Peyer's patch (tissue), 4 donors: ENCODE data around the gene DNAJC12.

ENCODE experiments used
- POLR2A ChIP-seq, 2 donors: fragments of 450-650 bp; IDR thresholded peaks; one replicate each; pipeline ENCODE4 v1.5.1; 2017; ENCODE audit warnings: antibody characterized with exemption in 2 of 2, mild to moderate bottlenecking in 2 of 2, moderate library complexity in 2 of 2
- TF ChIP-seq, protein P1 (sequence below), 6 experiments: fragments of 450-650 bp in 4 of 6; fragments of 200-600 bp in 2 of 6; sonication (generic) in 1 of 6; IDR thresholded peaks; one replicate each; pipeline ENCODE4 v1.5.1; 2017 to 2019; ENCODE audit warnings: antibody characterized with exemption in 6 of 6, mild to moderate bottlenecking in 3 of 6, moderate library complexity in 1 of 6

DNA sequence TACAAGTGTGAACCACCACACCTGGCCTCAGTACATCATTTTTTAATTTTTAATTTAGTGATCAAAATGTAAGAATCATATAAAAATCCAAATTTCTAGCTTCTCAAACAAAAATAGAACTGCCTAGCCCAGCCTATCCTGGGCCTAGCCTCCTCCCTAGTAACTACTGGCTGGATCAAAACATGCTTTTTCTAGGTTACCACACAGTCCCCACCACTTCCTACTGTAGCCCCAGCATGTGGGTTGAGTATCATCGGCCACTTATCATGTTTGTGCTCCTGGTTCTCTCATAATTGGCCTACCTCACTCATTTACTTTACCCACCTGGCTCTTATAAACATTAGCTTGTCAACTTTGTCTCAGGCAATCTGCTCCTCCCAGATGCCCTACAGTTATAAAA is 52.9 kb downstream of the DNAJC12 start:
- TF ChIP-seq, protein P1, sequence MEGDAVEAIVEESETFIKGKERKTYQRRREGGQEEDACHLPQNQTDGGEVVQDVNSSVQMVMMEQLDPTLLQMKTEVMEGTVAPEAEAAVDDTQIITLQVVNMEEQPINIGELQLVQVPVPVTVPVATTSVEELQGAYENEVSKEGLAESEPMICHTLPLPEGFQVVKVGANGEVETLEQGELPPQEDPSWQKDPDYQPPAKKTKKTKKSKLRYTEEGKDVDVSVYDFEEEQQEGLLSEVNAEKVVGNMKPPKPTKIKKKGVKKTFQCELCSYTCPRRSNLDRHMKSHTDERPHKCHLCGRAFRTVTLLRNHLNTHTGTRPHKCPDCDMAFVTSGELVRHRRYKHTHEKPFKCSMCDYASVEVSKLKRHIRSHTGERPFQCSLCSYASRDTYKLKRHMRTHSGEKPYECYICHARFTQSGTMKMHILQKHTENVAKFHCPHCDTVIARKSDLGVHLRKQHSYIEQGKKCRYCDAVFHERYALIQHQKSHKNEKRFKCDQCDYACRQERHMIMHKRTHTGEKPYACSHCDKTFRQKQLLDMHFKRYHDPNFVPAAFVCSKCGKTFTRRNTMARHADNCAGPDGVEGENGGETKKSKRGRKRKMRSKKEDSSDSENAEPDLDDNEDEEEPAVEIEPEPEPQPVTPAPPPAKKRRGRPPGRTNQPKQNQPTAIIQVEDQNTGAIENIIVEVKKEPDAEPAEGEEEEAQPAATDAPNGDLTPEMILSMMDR (IDR thresholded peaks at IDR 0.05) = no peak
- no peak for TF ChIP-seq POLR2A (IDR thresholded peaks at IDR 0.05)
